ENCODE measurements around the gene SIGLEC12. TPM values are rescaled to one million over a fixed set of nuclear protein-coding genes. Genes with fewer than 3 reads are reported as not detected.

Gene SIGLEC12
- total and polyA plus RNA-seq, 2 of the 13 experiments (the other 11 are each of a cell fraction or from before 2014, with no cell fraction given), result not detected

GRCh38 chr19:51480590-51480989, 21.0 kb downstream of the SIGLEC12 start (continued):
- TF ChIP-seq FOXO4 (CRISPR knock-in tag; conservative IDR thresholded peaks at IDR 0.05) (no peak), TEAD3 (CRISPR knock-in tag; optimal IDR thresholded peaks at IDR 0.05; ENCODE audit: borderline replicate concordance) (peak; percentile 45), ZBTB26 (CRISPR knock-in tag; IDR thresholded peaks at IDR 0.05; ENCODE audit: borderline replicate concordance) (no peak), YEATS2 (CRISPR knock-in tag; IDR thresholded peaks at IDR 0.05; ENCODE audit: borderline replicate concordance) (no peak), ZKSCAN8 (CRISPR knock-in tag; IDR thresholded peaks at IDR 0.05; ENCODE audit: borderline replicate concordance) (no peak), ZNF788 (CRISPR knock-in tag; IDR thresholded peaks at IDR 0.05; ENCODE audit: borderline replicate concordance) (no peak), HCFC1 (IDR thresholded peaks at IDR 0.05; ENCODE audit: low read depth, low read length) (no peak), TFE3 (CRISPR knock-in tag; IDR thresholded peaks at IDR 0.05) (peak; percentile 64; the same call in 1 of the 2 replicates), PCBP1 (IDR thresholded peaks at IDR 0.05; ENCODE audit: borderline replicate concordance, low read depth, low read length) (no peak), PHB2 (IDR thresholded peaks at IDR 0.05; ENCODE audit: partially characterized antibody) (no peak), RFX1 (IDR thresholded peaks at IDR 0.05) (no peak), HNF1A (IDR thresholded peaks at IDR 0.05; ENCODE audit: low read depth) (no peak), HNF1A (CRISPR knock-in tag; IDR thresholded peaks at IDR 0.05; ENCODE audit: borderline replicate concordance) (no peak), ATF7 (IDR thresholded peaks at IDR 0.05) (no peak), ATF7 (CRISPR knock-in tag; IDR thresholded peaks at IDR 0.05) (no peak), ZNF354B (CRISPR knock-in tag; IDR thresholded peaks at IDR 0.05) (no peak), ZNF30 (CRISPR knock-in tag; IDR thresholded peaks at IDR 0.05) (no peak), TBX3 (IDR thresholded peaks at IDR 0.05; ENCODE audit: borderline replicate concordance) (no peak), RARG (CRISPR knock-in tag; IDR thresholded peaks at IDR 0.05; ENCODE audit: low read depth) (no peak), RELA (CRISPR knock-in tag; IDR thresholded peaks at IDR 0.05) (no peak), ATF2 (CRISPR knock-in tag; IDR thresholded peaks at IDR 0.05) (no peak)

Data from HepG2 (cell line).